Camera-type eye (tissue), 1 donor: Measurements from ENCODE around the gene PTS. TPM values are rescaled to one million over a fixed set of nuclear protein-coding genes. Genes with fewer than 3 reads are reported as not detected.

Experiments used
- total RNA-seq: library from RNA; depleted of rRNA; stranded (reverse); fragments of >200 nt; gene quantifications from one replicate; pipeline ENCODE4 v1.2.3, GENCODE V29; 2014

The PTS gene
- total RNA-seq, result 34.7 TPM

GRCh38 chr11:112226062-112226830 is at the start of gene PTS:
TSS of gene PTS (plus strand) at chr11:112226428. CDS start at chr11:112226444, 16 bp downstream.

GRCh38 chr11:112260490-112260889 is 34.3 kb downstream of the PTS start, which contains the start of gene PLET1:
TSS of gene PLET1 (minus strand) at chr11:112260860. CDS start at chr11:112260589, 271 bp downstream.

Other genes starting within 250 kb of the PTS start
- gene DLAT, start 201.0 kb upstream of the PTS start, total RNA-seq, result 35.1 TPM
- gene PIH1D2, start 152.4 kb upstream of the PTS start, total RNA-seq, result 5.9 TPM
- 31.3 TPM for gene NKAPD1, start 152.1 kb upstream of the PTS start, total RNA-seq
- 48.8 TPM for gene TIMM8B, start 139.7 kb upstream of the PTS start, total RNA-seq
- 70.3 TPM for gene SDHD, start 139.6 kb upstream of the PTS start, total RNA-seq
- gene IL18, start 62.3 kb upstream of the PTS start, total RNA-seq, result 4.4 TPM
- gene TEX12, start 59.1 kb upstream of the PTS start, total RNA-seq, result 0.93 TPM
- 16.1 TPM for gene BCO2, start 50.9 kb upstream of the PTS start, total RNA-seq
- gene PLET1, start 34.4 kb downstream of the PTS start, total RNA-seq, result not detected